ENCODE results near the gene AKT1.

The AKT1 gene

DNA sequence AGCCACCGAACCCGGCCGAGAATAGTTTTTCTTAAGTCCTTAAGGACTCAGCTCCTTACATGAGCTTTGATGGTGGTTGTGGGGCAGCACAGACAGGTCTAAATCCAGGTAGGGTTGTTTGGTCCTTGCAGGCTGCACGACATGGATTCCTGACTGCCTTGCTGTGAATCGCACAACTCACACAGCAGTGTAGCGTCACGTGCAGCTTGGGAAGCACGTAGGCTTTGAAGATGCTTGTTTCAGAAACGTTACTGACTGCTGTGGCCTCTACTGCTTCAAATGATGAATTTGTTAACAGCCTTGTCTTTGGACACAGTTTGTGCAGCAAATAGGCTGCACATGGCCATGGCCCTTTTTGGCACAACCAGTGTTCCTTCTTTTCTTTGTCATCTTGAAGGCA, 35.2 kb upstream of the AKT1 start:
- TF ChIP-seq, protein P1, sequence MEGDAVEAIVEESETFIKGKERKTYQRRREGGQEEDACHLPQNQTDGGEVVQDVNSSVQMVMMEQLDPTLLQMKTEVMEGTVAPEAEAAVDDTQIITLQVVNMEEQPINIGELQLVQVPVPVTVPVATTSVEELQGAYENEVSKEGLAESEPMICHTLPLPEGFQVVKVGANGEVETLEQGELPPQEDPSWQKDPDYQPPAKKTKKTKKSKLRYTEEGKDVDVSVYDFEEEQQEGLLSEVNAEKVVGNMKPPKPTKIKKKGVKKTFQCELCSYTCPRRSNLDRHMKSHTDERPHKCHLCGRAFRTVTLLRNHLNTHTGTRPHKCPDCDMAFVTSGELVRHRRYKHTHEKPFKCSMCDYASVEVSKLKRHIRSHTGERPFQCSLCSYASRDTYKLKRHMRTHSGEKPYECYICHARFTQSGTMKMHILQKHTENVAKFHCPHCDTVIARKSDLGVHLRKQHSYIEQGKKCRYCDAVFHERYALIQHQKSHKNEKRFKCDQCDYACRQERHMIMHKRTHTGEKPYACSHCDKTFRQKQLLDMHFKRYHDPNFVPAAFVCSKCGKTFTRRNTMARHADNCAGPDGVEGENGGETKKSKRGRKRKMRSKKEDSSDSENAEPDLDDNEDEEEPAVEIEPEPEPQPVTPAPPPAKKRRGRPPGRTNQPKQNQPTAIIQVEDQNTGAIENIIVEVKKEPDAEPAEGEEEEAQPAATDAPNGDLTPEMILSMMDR (IDR thresholded peaks at IDR 0.05; ENCODE audit: insufficient read depth, low read depth, low read length, missing control alignments), result no peak
- DNase-seq (ENCODE audit: low read depth), result no peak
- H3K4me3 ChIP-seq (ENCODE audit: low read depth, low read length), result no peak overlapping the region

DNA sequence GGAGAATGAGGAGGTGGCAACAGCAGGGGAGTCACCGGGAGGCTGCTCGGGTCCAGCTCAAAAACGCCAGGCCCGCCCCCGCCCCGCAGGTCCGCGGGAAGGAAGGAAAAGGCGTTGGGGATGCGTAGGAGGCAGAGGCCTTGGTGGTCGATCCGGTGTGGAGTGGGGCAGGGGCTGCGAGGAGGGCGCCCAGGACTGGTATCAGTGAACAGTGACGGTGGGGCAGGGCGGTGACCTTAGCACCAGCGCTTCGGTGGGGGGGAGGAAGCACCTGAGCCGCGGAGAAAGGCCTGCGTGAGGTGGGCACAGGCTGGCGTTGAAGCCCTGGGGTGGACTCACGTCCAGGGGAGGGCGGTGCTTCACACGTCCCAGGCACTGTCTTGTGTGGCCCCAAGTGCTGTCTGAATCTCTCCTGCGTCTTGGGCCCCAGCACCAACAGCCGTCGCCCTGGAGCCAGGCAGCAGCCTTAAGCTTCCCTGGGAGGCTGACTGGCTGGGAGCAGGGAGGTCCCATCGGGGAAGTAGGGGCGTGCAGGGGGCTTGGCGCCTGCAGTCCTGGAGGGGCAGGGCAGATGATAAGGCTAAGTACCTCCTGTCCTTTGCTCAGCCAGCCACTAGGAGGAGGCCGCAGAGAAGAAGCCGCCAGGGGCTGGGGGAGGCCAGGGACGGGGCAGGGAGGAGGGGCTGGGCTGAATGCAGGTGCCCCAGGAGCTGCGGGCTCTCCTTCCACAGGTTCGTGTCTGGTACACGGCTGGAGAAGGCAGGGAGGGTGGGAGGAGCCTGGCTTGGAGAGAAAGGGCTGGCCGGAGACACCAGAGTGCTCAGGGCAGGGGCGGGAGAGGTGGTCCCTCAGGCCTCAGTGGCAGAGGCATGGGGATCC, 31.9 kb upstream of the AKT1 start:
- no peak overlapping the region for H3K4me3 ChIP-seq (ENCODE audit: low read depth, low read length)
- peak; percentile 37 for DNase-seq (ENCODE audit: low read depth)
- TF ChIP-seq, protein P1 (IDR thresholded peaks at IDR 0.05; ENCODE audit: insufficient read depth, low read depth, low read length, missing control alignments), result peak; percentile 44

DNA sequence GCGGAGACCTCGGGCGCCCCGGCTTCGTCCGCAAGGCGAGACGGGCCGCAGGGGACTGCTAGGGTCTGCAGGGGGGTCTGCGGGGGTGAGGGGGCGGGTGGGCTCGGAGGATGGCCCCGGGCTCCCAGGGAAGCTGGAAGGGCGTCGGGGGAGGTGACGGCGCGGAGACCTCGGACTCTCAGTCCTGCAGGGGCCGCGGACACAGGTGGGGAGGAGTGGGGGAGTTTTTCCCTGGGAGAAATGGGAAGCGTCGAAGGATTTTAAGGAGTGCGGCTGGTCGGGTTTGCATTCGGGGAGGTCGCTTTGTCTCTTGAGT, 31.3 kb upstream of the AKT1 start:
- no peak overlapping the region for H3K4me3 ChIP-seq (ENCODE audit: low read depth, low read length)
- DNase-seq (ENCODE audit: low read depth), result no peak
- TF ChIP-seq, protein P1 (IDR thresholded peaks at IDR 0.05; ENCODE audit: insufficient read depth, low read depth, low read length, missing control alignments), result no peak

DNA sequence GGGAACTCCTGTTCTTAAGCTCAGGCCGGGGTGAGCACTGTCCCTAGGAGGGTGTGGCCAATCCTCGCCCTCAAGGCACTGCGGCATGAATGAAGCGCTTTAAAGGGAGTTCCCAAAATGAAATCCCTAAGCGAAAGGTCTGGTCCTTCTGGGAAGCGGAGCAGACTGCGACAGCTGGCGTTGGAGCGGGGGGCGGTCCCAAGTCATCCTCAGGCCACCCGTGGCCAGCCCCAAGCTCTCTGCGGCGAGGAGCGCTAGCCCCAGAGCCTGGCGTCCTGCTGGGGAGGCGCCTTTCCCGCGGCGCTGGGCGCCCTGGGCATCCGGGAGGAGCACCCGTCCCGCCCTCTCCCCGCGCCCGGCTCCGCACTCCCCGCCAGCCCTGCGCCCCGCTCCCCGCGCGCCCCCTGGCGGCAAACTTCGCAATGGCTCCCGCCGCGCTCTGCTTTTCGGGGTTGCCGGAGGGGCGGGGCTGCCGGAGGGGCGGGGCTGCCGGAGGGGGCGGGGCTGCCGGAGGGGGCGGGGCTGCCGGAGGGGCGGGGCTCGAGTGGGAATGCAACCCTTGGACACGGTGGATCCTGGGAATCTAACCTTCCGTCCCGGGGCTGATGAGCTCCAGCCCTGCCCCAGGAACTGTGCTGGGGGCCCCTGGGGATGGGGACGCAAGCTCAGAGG, 30.8 kb upstream of the AKT1 start:
- TF ChIP-seq, protein P1 (IDR thresholded peaks at IDR 0.05; ENCODE audit: insufficient read depth, low read depth, low read length, missing control alignments), result peak; percentile 74
- H3K4me3 ChIP-seq (ENCODE audit: low read depth, low read length), result peak overlapping the region; percentile 52
- DNase-seq (ENCODE audit: low read depth), result peak; percentile 88

DNA sequence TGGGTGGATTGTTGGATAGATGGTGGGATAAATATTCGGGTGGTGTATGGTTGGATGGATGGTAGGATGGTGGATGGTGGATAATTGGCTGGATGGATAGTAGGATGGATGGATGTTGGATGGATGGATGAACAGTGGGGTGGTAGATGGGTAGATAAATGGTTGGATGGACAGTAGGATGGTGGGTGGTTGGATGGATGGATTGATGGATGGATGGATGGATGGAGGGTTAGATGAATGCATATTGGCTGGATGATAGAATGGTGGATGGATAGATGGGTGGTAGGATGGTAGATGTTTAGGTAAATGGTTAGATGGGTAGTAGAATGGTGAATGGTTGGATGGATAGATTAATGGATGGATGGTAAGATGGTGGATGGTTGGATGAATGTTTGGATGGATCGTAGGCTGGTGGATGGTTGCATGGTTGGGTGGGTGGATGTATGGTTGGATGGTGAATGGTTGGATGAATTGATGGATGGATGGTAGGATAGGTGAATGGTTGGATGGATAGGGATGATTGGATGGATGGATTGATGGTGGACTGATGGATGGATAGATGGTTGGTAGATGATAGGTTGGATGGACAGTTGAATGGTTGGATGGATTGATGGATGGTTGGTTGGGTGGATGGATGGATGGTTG, 28.9 kb upstream of the AKT1 start:
- TF ChIP-seq, protein P1 (IDR thresholded peaks at IDR 0.05; ENCODE audit: insufficient read depth, low read depth, low read length, missing control alignments), result no peak
- H3K4me3 ChIP-seq (ENCODE audit: low read depth, low read length), result no peak overlapping the region
- DNase-seq (ENCODE audit: low read depth), result no peak

DNA sequence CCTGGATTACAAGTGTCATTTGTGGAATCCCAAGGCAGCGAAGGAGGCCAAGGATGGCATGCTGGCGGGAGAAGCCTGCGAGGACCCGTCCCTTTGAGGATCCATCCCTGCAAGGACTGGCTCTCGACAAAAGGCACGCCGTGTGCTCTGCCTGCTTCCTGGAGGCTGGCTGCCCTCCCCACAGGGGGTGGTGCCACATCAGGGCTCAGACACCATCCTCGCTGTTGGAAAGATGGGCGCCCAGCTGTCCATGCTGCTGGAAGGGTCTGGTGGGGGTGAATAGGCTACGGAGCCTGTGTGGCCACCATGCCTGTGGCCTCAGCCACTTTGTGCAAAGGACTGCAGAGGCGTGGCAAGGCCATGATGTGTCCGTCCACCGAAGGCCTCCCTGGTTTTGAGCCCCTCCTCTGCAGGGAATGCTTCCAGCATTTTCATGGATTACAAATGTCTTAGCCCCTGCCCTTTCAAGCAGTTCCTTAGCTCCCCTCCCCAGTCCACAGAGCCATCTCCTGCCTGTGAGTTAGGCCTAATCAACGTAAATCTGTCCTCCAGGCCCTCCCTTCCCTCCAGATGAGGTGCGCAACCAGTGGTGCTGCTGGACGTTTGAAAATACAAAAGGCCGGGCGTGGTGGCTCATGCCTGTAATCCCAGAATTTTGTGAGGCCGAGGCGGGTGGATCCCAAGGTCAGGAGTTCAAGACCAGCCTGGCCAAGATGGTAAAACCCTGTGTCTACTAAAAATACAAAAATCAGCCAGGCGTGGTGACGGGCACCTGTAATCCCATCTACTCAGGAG, 27.5 kb upstream of the AKT1 start:
- TF ChIP-seq, protein P1 (IDR thresholded peaks at IDR 0.05; ENCODE audit: insufficient read depth, low read depth, low read length, missing control alignments), result no peak
- H3K4me3 ChIP-seq (ENCODE audit: low read depth, low read length), result no peak overlapping the region
- no peak for DNase-seq (ENCODE audit: low read depth)
